GM18951 (cell line): Measurements from ENCODE around the gene KCNQ1.

Source experiments
- POLR2A ChIP-seq: IDR thresholded peaks from 4 replicates; pipeline ENCODE4 v1.6.1; 2011; ENCODE audit warnings: mild to moderate bottlenecking; ENCODE audit not compliant: insufficient read length, insufficient read depth; ENCODE audit errors: extremely low read depth
- in situ Hi-C: fragments of 300-500 bp; cut with MboI; formaldehyde crosslinking; loops from one replicate; pipeline ENCODE4 v1.12.0; 2022; ENCODE audit warnings: low sequenced_read_pairs, mixed read lengths, inconsistent platforms; ENCODE audit not compliant: unreplicated experiment

The KCNQ1 gene

GRCh38 chr11:2838676-2839294 lies 394.0 kb downstream of the KCNQ1 start:
- no peak for TF ChIP-seq POLR2A
- in situ Hi-C loops = no loop called here

- TF ChIP-seq POLR2A = no peak
- in situ Hi-C loops = no loop called here
Measured at GRCh38 chr11:2839395-2839943, 394.7 kb downstream of the KCNQ1 start.

GRCh38 chr11:2841411-2842190 lies 396.8 kb downstream of the KCNQ1 start:
- in situ Hi-C loops = no loop called here
- TF ChIP-seq POLR2A = no peak

GRCh38 chr11:2842876-2843275 lies 398.1 kb downstream of the KCNQ1 start:
- in situ Hi-C loops = no loop called here
- no peak for TF ChIP-seq POLR2A

DNA sequence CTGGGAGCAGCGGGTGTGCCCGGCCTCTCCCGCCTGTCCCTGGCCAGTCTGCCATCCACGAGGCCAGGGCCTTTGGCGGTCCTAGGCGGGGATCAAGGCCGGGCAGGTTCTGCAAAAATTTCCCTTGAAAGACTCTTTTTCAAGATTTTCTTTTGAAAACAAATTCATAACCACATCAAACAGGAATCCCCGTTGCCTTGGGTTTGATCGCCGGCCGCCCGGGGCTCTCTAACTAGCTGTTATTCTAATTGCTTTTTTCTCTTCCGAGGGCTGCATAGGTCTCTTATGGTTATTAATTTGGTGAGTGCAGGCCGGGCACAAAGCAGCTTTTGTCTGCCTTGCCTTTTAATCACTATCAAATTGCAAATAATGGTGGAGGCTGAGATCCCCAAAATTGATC lies 398.7 kb downstream of the KCNQ1 start:
- in situ Hi-C loops = no loop called here
- no peak for TF ChIP-seq POLR2A

GRCh38 chr11:2844116-2844842 lies 399.5 kb downstream of the KCNQ1 start:
- no peak for TF ChIP-seq POLR2A
- in situ Hi-C loops = no loop called here

DNA sequence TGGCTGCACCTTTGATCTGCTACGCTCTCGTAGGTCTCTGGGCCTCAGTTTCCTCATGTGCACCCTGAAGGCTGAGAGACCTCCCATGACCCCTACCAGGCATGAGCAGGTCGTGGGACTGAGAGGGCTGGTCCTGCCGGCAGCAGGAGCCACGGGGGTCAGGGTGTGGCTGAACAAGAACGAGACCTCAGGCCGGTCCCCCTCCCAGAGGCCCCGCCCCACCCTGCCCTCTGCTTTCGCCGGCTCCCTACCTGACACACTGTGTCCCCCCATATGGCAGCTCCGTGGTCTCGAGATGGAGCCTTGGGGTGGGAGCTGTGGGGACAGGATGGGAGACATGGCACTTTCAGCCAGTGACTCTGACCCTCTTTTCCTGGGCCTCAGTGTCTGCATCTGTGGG lies 400.2 kb downstream of the KCNQ1 start:
- TF ChIP-seq POLR2A = no peak
- in situ Hi-C loops = no loop called here

GRCh38 chr11:2846056-2846455 lies 401.2 kb downstream of the KCNQ1 start:
- no peak for TF ChIP-seq POLR2A
- in situ Hi-C loops = no loop called here

DNA sequence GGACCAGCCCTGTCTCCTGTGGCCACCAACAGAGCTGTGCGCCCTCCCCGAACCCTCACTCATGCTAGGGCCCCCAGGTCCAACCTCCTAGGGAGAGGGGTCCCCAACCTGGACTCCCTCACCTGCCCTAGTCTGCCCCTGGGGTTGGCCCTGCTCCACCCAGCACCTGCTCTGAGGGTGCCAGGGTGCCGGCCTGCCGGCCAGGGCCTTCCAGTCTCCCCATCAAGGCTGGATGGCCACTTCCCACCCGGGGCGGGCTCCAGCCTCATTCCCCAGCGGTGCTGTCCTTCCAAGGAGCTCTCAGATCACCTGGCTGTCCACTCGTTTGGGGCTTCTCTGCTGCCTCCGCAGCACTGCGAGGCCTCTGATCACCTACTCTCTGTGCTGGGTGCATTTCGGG lies 401.7 kb downstream of the KCNQ1 start:
- no peak for TF ChIP-seq POLR2A
- in situ Hi-C loops = no loop called here

GRCh38 chr11:2847561-2847960 lies 402.8 kb downstream of the KCNQ1 start:
- TF ChIP-seq POLR2A = no peak
- in situ Hi-C loops = no loop called here

GRCh38 chr11:2848497-2848896 lies 403.7 kb downstream of the KCNQ1 start:
- in situ Hi-C loops = no loop called here

GRCh38 chr11:2849994-2850770 lies 405.4 kb downstream of the KCNQ1 start:
- in situ Hi-C loops = no loop called here

More at GRCh38 chr11:2848497-2848896, 403.7 kb downstream of the KCNQ1 start:
- TF ChIP-seq POLR2A = no peak

GRCh38 chr11:2853401-2853800 lies 408.6 kb downstream of the KCNQ1 start:
- no peak for TF ChIP-seq POLR2A
- in situ Hi-C loops = no loop called here

More at GRCh38 chr11:2849994-2850770, 405.4 kb downstream of the KCNQ1 start:
- TF ChIP-seq POLR2A = no peak
